GM18507 (cell line): ENCODE measurements around the gene VASN.

Source experiments
- DNase-seq: peaks from one replicate; pipeline ENCODE4 v3.0.0; 2011; ENCODE audit warnings: low read depth; ENCODE audit not compliant: insufficient read length; ENCODE audit errors: extremely low spot score
- FAIRE-seq: peaks from 2 replicates; lab custom pipeline; 2011; peaks lifted over from hg19 to GRCh38; lab: Jason Lieb, UNC

VASN gene

DNA sequence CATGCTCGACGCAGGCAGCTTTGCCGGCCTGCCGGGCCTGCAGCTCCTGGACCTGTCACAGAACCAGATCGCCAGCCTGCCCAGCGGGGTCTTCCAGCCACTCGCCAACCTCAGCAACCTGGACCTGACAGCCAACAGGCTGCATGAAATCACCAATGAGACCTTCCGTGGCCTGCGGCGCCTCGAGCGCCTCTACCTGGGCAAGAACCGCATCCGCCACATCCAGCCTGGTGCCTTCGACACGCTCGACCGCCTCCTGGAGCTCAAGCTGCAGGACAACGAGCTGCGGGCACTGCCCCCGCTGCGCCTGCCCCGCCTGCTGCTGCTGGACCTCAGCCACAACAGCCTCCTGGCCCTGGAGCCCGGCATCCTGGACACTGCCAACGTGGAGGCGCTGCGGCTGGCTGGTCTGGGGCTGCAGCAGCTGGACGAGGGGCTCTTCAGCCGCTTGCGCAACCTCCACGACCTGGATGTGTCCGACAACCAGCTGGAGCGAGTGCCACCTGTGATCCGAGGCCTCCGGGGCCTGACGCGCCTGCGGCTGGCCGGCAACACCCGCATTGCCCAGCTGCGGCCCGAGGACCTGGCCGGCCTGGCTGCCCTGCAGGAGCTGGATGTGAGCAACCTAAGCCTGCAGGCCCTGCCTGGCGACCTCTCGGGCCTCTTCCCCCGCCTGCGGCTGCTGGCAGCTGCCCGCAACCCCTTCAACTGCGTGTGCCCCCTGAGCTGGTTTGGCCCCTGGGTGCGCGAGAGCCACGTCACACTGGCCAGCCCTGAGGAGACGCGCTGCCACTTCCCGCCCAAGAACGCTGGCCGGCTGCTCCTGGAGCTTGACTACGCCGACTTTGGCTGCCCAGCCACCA lies 9.7 kb downstream of the VASN start:
- FAIRE-seq: no peak

DNA sequence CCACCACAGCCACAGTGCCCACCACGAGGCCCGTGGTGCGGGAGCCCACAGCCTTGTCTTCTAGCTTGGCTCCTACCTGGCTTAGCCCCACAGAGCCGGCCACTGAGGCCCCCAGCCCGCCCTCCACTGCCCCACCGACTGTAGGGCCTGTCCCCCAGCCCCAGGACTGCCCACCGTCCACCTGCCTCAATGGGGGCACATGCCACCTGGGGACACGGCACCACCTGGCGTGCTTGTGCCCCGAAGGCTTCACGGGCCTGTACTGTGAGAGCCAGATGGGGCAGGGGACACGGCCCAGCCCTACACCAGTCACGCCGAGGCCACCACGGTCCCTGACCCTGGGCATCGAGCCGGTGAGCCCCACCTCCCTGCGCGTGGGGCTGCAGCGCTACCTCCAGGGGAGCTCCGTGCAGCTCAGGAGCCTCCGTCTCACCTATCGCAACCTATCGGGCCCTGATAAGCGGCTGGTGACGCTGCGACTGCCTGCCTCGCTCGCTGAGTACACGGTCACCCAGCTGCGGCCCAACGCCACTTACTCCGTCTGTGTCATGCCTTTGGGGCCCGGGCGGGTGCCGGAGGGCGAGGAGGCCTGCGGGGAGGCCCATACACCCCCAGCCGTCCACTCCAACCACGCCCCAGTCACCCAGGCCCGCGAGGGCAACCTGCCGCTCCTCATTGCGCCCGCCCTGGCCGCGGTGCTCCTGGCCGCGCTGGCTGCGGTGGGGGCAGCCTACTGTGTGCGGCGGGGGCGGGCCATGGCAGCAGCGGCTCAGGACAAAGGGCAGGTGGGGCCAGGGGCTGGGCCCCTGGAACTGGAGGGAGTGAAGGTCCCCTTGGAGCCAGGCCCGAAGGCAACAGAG lies 10.5 kb downstream of the VASN start:
- no peak for DNase-seq
- no peak for FAIRE-seq

More for the DNA sequence above, 9.7 kb downstream of the VASN start:
- DNase-seq: no peak

DNA sequence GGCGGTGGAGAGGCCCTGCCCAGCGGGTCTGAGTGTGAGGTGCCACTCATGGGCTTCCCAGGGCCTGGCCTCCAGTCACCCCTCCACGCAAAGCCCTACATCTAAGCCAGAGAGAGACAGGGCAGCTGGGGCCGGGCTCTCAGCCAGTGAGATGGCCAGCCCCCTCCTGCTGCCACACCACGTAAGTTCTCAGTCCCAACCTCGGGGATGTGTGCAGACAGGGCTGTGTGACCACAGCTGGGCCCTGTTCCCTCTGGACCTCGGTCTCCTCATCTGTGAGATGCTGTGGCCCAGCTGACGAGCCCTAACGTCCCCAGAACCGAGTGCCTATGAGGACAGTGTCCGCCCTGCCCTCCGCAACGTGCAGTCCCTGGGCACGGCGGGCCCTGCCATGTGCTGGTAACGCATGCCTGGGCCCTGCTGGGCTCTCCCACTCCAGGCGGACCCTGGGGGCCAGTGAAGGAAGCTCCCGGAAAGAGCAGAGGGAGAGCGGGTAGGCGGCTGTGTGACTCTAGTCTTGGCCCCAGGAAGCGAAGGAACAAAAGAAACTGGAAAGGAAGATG lies 11.2 kb downstream of the VASN start:
- no peak for DNase-seq
- FAIRE-seq: no peak

GRCh38 chr16:4383591-4384444 lies 12.2 kb downstream of the VASN start:
- FAIRE-seq: no peak
- DNase-seq: no peak

DNA sequence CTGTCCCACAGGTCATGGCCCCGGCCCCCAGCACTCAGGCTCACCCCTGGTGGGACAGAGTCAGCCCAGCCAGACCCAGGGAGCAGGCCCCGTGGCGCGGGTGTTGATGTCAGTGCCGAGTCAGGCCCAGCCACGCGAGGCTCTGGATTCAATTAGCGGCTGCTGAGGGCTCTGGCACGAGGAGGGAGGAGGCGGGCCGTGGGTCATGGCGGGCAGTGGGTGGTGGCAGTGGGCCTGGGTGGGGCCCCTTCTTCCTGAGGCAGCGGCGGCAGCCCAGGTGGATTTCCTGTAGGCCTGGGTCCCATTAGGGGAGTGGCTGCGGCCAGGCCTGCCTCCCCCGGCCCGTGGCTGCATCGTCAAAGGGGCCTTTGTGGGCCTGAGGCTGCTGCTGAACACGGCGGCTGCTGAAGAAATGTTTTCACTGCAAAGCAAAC lies 12.9 kb downstream of the VASN start:
- FAIRE-seq: no peak

DNA sequence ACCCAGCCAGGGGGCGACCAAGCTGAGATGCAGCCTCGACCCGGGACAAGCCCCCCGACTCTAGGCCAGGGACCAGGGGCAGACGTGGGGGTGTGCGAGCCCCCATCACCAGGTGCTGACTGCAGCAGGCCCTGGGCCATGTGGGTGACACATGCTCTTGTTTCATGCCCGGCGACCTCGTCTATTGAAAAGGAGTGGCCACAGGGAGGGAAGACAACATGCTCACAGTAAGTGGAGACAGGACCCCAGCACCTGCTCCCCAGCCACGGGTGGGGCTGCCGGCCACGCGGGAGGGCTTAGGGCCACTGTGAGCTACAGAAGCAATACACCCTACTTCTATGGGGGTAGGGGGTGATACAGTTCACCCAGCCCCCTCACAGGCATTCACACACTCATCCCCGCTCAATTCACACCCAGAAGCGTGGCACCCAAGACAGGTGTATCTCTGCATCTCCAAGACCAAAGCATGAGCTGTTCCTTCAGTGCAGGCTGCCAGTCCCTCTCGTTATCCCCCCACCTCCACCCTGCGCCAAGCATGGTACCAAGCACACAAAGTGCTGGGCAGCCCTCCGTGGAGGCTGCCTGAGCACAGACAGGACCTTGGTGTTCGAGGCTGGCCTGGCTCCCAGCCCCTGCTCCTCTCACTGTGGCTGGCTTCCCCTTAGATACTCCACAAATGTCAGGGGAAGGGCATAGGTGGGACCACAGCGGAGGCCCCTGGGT lies 13.6 kb downstream of the VASN start:
- FAIRE-seq (no peak), DNase-seq (no peak)

More for the DNA sequence above, 12.9 kb downstream of the VASN start:
- no peak for DNase-seq

- no peak for DNase-seq
- no peak for FAIRE-seq
These were observed 14.3 kb downstream of the VASN start for GRCh38 chr16:4385789-4386450.

DNA sequence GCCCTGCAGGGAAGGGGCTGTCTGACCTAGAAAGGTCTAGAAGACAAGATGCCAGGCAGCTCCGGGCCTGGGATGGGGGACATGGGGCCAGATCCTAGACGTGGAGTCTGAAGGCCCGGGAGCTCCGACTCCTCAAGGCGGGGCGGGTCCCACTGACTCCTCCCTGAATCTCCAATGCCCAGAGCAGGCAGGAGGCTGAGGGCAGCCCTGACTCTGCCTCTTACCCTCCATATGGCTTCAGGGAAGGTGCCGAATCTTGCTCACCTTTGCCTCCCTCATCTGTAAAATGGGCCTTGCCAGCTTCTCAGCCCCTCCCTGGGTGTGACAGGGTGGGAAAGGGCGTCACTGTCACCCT lies 14.8 kb downstream of the VASN start:
- FAIRE-seq (no peak), DNase-seq (no peak)

DNA sequence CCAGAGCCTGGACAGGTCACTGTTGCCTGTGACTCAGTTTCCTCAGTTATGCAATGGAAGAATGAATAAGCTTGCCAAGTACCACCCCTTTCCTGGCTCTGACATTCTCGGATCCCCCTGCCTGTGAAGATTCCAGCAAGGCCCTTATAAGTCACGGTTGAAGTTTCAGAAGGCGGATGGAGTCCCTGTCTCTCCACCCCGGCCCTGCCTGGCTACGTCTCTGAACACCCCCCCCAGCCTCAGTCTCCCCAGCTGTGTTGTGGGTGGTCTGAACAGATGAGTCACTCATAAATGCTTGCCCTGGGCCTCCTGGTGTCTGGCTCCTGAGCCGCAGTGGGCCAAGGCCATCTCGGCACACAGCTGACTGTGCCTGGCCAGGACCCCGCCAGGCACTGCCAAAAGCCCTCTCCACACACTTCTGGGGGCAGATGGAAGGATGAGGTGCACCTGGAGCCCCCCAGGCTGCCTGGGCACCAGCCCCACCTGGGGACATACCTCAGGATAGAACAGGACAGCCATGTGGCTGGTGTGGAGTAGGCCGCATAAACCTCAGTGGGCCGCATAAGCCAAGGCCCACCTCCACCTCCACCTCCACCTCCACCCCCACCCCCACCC lies 15.4 kb downstream of the VASN start:
- no peak for FAIRE-seq
- no peak for DNase-seq

DNA sequence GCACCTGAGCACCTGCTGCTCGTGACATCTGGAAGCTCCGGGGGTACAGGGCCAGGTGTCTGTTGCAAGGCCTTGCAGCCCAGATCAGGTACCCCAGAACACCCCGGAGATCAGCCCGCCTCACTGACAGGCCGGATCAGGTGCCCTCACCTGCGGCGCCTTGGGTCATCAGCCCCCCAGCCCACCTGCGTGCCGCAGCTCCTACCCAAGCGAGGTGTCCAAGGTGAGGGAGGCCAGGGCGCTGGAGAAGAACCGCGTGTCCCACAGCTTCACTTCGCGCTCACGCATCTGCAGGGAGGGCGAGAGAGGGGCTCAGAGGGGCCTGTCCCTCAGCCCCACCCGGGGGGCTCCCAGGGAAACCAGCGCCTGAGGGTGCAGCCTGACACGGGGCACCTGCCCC lies 16.1 kb downstream of the VASN start:
- FAIRE-seq (no peak), DNase-seq (no peak)

GRCh38 chr16:4388271-4389021 lies 16.8 kb downstream of the VASN start:
- no peak for DNase-seq
- FAIRE-seq: no peak

DNA sequence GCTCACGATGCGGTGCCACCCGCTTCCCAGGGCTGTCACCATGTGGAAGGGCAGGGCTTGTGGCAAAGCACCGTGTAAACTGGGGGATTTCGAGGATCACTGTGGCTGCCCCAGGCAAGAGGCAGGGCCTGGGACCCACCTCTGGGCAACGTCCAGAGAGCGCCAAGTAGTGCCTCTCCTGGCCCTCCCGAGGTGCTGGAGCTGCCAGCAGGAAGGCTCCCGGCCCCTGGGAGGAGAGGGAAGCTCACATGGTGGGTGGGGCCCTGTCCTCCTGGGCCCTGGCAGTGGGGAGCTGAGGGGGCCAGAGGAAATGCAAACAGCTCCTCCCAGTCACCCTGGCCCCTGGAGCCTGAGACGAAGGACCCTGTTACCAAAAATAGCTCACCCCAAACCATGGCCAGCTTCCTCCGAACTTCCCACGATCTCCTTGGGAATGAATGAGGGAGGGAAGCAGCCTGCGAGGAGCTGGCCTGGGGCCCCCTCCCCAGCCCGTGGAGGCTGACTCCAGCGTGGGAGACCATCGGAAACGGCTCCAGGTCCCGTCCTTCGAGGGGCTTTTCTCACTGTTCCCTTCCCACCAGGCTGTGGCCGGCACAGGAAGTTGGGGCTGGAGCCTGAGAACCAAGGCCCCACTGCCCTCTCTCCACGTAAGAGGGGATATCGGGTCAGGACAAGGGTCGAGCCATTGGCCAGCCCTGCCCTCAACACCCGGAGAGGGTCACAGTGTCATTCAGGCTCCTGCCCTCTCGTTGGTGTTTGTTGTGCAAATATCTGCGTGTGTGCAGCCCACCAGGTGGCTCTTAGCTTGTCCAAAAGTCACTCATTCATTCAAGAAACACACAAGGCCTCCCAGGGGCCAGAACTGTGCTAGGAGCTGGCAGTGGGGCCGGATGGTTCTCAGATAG lies 17.7 kb downstream of the VASN start:
- no peak for DNase-seq
- no peak for FAIRE-seq

DNA sequence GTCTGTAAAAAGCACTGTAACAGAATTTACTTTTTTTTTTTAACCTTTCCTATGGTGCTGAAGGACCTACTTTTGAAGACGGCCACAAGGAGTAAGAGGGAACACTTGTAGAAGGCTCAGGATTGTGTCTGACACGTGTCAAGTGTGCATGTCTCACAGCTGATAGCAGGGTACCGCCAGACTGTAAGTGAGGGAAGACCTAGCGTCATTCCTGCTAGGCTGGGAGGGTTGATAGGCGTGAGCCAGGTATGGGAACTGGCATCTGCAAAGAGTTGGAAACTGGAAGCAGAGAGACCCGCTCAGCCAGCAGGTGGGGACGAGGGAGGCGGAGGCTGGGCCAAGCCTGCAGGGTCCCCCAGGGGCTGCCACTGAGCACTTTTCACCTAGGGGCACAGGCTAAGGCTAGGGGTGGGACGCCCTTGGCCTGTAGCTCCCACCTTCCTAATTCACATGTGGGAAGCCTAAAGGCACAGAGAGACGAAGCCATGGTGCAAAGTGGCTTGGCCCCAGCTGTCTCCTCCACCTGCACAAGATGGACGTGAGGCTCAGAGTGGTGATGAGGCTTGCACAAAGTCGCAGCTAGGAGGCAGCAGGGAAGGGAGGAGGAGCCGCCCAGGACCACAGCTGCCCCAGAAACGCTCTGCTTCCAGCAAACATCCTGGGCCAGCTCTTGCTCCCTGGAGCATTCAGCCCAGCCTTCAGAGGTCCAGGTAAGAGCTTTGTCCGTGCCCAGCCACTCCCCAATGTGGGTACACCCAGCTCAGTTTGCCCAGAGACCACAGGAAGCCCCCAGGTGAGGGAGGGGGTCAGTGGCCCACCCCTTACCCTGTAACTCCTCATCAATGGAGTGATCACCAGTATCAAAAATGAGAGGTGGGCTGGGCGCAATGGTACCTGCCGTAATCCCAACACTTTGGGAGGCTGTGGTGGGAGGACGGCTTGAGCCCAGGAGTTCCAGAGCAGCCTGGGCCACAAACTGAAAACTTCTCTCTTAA lies 18.9 kb downstream of the VASN start:
- DNase-seq: no peak
- no peak for FAIRE-seq

- FAIRE-seq (no peak), DNase-seq (no peak)
These were observed 20.2 kb downstream of the VASN start for GRCh38 chr16:4391631-4392381.
